ENCODE data around the gene GH1.
"Not testable (repeated sequence)": the region's sequence is repeated elsewhere in the genome, so short reads cannot be mapped to it uniquely, and the experiment has no call there.

DNA sequence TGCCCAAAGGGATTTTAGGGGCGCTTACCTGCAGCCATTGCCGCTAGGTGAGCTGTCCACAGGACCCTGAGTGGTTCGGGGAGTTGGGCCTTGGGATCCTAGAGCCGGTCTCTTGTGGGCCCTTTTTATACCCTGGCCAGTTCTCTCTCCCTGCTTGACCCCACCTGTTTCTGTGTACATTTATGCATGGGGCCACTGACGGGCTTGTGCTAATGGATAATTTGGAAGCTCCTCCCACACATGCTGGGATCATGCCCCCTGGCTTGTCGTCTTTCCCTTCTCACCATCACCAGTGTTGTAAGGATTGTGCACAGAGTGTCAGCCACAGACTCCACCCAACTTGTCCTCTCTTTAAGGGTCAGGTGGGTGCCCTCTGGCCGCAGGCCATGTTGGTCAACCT lies 45.1 kb downstream of the GH1 start, which contains the start of gene CSH2:
- not testable (repeated sequence) for TF ChIP-seq PHF21A (CRISPR knock-in tag; IDR thresholded peaks at IDR 0.05); CBX2 (IDR thresholded peaks at IDR 0.05; ENCODE audit: low read depth, low read length); CBX2 (CRISPR knock-in tag; IDR thresholded peaks at IDR 0.05; ENCODE audit: low read depth)
- TF ChIP-seq, protein P1, sequence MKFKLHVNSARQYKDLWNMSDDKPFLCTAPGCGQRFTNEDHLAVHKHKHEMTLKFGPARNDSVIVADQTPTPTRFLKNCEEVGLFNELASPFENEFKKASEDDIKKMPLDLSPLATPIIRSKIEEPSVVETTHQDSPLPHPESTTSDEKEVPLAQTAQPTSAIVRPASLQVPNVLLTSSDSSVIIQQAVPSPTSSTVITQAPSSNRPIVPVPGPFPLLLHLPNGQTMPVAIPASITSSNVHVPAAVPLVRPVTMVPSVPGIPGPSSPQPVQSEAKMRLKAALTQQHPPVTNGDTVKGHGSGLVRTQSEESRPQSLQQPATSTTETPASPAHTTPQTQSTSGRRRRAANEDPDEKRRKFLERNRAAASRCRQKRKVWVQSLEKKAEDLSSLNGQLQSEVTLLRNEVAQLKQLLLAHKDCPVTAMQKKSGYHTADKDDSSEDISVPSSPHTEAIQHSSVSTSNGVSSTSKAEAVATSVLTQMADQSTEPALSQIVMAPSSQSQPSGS (CRISPR knock-in tag; IDR thresholded peaks at IDR 0.05): not testable (repeated sequence)
- TF ChIP-seq, protein P2, sequence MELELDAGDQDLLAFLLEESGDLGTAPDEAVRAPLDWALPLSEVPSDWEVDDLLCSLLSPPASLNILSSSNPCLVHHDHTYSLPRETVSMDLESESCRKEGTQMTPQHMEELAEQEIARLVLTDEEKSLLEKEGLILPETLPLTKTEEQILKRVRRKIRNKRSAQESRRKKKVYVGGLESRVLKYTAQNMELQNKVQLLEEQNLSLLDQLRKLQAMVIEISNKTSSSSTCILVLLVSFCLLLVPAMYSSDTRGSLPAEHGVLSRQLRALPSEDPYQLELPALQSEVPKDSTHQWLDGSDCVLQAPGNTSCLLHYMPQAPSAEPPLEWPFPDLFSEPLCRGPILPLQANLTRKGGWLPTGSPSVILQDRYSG (CRISPR knock-in tag; IDR thresholded peaks at IDR 0.05): not testable (repeated sequence)
- TF ChIP-seq, protein P3, sequence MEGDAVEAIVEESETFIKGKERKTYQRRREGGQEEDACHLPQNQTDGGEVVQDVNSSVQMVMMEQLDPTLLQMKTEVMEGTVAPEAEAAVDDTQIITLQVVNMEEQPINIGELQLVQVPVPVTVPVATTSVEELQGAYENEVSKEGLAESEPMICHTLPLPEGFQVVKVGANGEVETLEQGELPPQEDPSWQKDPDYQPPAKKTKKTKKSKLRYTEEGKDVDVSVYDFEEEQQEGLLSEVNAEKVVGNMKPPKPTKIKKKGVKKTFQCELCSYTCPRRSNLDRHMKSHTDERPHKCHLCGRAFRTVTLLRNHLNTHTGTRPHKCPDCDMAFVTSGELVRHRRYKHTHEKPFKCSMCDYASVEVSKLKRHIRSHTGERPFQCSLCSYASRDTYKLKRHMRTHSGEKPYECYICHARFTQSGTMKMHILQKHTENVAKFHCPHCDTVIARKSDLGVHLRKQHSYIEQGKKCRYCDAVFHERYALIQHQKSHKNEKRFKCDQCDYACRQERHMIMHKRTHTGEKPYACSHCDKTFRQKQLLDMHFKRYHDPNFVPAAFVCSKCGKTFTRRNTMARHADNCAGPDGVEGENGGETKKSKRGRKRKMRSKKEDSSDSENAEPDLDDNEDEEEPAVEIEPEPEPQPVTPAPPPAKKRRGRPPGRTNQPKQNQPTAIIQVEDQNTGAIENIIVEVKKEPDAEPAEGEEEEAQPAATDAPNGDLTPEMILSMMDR (CRISPR knock-in tag; IDR thresholded peaks at IDR 0.05): not testable (repeated sequence)

All from HepG2 (cell line).